ENCODE data around the gene THG1L. TPM values are rescaled to one million over a fixed set of nuclear protein-coding genes. Genes with fewer than 3 reads are reported as not detected.

THG1L gene
- polyA plus RNA-seq, 2 of the 4 experiments (the other 2 are of a cell fraction): 36.9 to 45.6 TPM

GRCh38 chr5:157744051-157745011 lies 13.1 kb downstream of the THG1L start:
- ChIA-PET CTCF (interaction anchor here (0.8 to 10.1 kb wide), 57 partner anchors 9 to 1389 kb away, joined by 3 to 78 read pairs (median 5); partner anchors contain the start of genes C5orf52, MED7 and THG1L), POLR2A (interaction anchor here (2.7 kb wide), 1 partner anchor 13 kb away, joined by 15 read pairs; the partner anchor contains the start of gene THG1L)
- Histone ChIP-seq H3K4me1 (peaks cover 13% of the 10 kb centered on the region; the same call in 2 of the 3 replicates), H3K4me3 (peak overlapping the region; percentile 100), H3K27ac (peak overlapping the region; percentile 84 to 95), H3K9me3 (no peaks in the 10 kb centered on the region), H3K4me2 (peak overlapping the region; percentile 81)
- no peak for TF ChIP-seq MAFK (IDR thresholded peaks at IDR 0.05; ENCODE audit: partially characterized antibody)
- TF ChIP-seq HOXB5 (CRISPR knock-in tag; IDR thresholded peaks at IDR 0.05): no peak
- TF ChIP-seq KDM5A (IDR thresholded peaks at IDR 0.05): no peak
- no peak for TF ChIP-seq EHF (CRISPR knock-in tag; IDR thresholded peaks at IDR 0.05)
- no peak for TF ChIP-seq NR3C1 (IDR thresholded peaks at IDR 0.05)
- no peak for TF ChIP-seq REST (IDR thresholded peaks at IDR 0.05)
- no peak for TF ChIP-seq ZNF302 (CRISPR knock-in tag; IDR thresholded peaks at IDR 0.05)
- no peak for TF ChIP-seq HEYL (CRISPR knock-in tag; IDR thresholded peaks at IDR 0.05)
- TF ChIP-seq FOSL2 (IDR thresholded peaks at IDR 0.05): no peak
- TF ChIP-seq FOSL2 (CRISPR knock-in tag; IDR thresholded peaks at IDR 0.05): no peak
- TF ChIP-seq RAD21 (conservative IDR thresholded peaks at IDR 0.05 in 1 of 2, IDR thresholded peaks at IDR 0.05 in 1 of 2): no peak
- no peak for TF ChIP-seq RCOR1 (IDR thresholded peaks at IDR 0.05; ENCODE audit: low read depth, low read length)
- WGBS (ENCODE audit: missing lambda C conversion rate): 36% methylated on average over 22 of the region's 56 CpGs
- DNase-seq (ENCODE audit: low read depth in 1 of 2, low spot score in 1 of 2) (no peak), FAIRE-seq (no peak), ATAC-seq (peak in 1 of 2 experiments; percentile 26; a peak in 2 of 6 replicates)

DNA sequence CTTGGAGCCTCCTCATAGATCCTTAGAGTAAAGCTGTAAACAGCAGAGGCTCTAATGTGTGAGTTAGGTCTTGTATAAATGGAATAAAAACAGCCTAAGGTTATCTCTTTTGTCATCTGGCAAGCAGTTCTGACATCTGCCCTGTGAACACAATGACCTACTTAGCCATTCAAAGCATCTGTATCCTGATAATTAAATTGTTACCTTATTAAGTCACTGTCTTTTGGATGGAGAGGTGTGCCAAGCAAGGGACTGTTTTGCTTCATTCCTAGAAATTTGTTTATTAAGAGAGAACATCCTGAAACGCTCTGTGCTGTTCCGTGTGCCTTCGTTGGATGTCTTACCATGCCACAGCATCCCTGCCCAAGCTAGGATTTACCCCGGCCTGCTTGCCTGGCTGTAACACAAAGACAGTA lies 13.8 kb downstream of the THG1L start:
- H3K4me1 ChIP-seq: peaks cover 15% of the 10 kb centered on the region
- no peak for ATAC-seq
- H3K4me3 ChIP-seq: peak overlapping the region; percentile 100; the same call in 1 of the 3 replicates
- H3K9me3 ChIP-seq: no peaks in the 10 kb centered on the region
- H3K27ac ChIP-seq: no peak overlapping the region
- FAIRE-seq: no peak
- ChIA-PET POLR2A (no interaction called here), CTCF (interaction anchor here (0.8 to 10.1 kb wide), 6 partner anchors 8 to 421 kb away, joined by 3 to 78 read pairs (median 25); partner anchors contain the start of gene C5orf52)
- H3K4me2 ChIP-seq: peak overlapping the region; percentile 81
- no peak for DNase-seq (ENCODE audit: low read depth in 1 of 2, low spot score in 1 of 2)
- WGBS (ENCODE audit: missing lambda C conversion rate): 90% methylated on average over 4 of the region's 4 CpGs
- TF ChIP-seq RNF2 (IDR thresholded peaks at IDR 0.05; ENCODE audit: borderline replicate concordance, low read depth): no peak
- no peak for TF ChIP-seq ELK1 (IDR thresholded peaks at IDR 0.05; ENCODE audit: low read depth, low read length)
- TF ChIP-seq, protein P1, sequence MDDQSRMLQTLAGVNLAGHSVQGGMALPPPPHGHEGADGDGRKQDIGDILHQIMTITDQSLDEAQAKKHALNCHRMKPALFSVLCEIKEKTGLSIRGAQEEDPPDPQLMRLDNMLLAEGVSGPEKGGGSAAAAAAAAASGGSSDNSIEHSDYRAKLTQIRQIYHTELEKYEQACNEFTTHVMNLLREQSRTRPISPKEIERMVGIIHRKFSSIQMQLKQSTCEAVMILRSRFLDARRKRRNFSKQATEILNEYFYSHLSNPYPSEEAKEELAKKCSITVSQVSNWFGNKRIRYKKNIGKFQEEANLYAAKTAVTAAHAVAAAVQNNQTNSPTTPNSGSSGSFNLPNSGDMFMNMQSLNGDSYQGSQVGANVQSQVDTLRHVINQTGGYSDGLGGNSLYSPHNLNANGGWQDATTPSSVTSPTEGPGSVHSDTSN (IDR thresholded peaks at IDR 0.05): no peak
- TF ChIP-seq ESRRA (IDR thresholded peaks at IDR 0.05; ENCODE audit: borderline replicate concordance, low read length): no peak
- no peak for TF ChIP-seq HDAC2 (IDR thresholded peaks at IDR 0.05)
- TF ChIP-seq RARB (CRISPR knock-in tag; IDR thresholded peaks at IDR 0.05): no peak

All from A549 (cell line).